Stimulated activated CD4-positive, alpha-beta T cell treated with anti-CD3 and anti-CD28 coated beads, Interleukin-1b, Interleukin-23, amount 100 ng/mL, for 48 hours (primary cell): Measurements from ENCODE around the gene TBC1D30.

ENCODE experiments used
- DNase-seq: peaks from one replicate; pipeline ENCODE4 v3.0.0-alpha.2; 2020

The TBC1D30 gene

GRCh38 chr12:64864319-64864718, 39.9 kb downstream of the TBC1D30 start:
- DNase-seq, result no peak

- no peak for DNase-seq
Measured at GRCh38 chr12:64875186-64875585, 50.7 kb downstream of the TBC1D30 start.

- no peak for DNase-seq
Measured at GRCh38 chr12:64876388-64877071, 52.1 kb downstream of the TBC1D30 start.

GRCh38 chr12:64877363-64878004, 53.0 kb downstream of the TBC1D30 start:
- no peak for DNase-seq

GRCh38 chr12:64882687-64883086, 58.2 kb downstream of the TBC1D30 start:
- DNase-seq, result no peak

- no peak for DNase-seq
Measured at GRCh38 chr12:64883264-64884163, 59.1 kb downstream of the TBC1D30 start.

- no peak for DNase-seq
Measured at GRCh38 chr12:64884164-64884542, 59.7 kb downstream of the TBC1D30 start.

GRCh38 chr12:64884728-64885127, 60.3 kb downstream of the TBC1D30 start:
- DNase-seq, result no peak

- no peak for DNase-seq
Measured at GRCh38 chr12:64889434-64890216, 65.2 kb downstream of the TBC1D30 start.

GRCh38 chr12:64890873-64891468, 66.5 kb downstream of the TBC1D30 start:
- DNase-seq, result no peak

GRCh38 chr12:64891629-64892028, 67.2 kb downstream of the TBC1D30 start:
- DNase-seq, result no peak

GRCh38 chr12:64892561-64892960, 68.1 kb downstream of the TBC1D30 start:
- DNase-seq, result no peak

GRCh38 chr12:64893961-64894360, 69.5 kb downstream of the TBC1D30 start:
- no peak for DNase-seq

- no peak for DNase-seq
Measured at GRCh38 chr12:64894827-64895475, 70.5 kb downstream of the TBC1D30 start.

GRCh38 chr12:64895526-64895925, 71.1 kb downstream of the TBC1D30 start:
- DNase-seq, result no peak

- DNase-seq, result no peak
Measured at GRCh38 chr12:64900540-64900939, 76.1 kb downstream of the TBC1D30 start.

GRCh38 chr12:64903479-64904152, 79.2 kb downstream of the TBC1D30 start:
- no peak for DNase-seq

GRCh38 chr12:64907097-64907496, 82.7 kb downstream of the TBC1D30 start:
- no peak for DNase-seq

GRCh38 chr12:64909124-64909523, 84.7 kb downstream of the TBC1D30 start:
- no peak for DNase-seq

- DNase-seq, result no peak
Measured at GRCh38 chr12:64911081-64911480, 86.6 kb downstream of the TBC1D30 start.

- DNase-seq, result no peak
Measured at GRCh38 chr12:64911912-64912311, 87.5 kb downstream of the TBC1D30 start.
